T1000 (cell line): Measurements from ENCODE around the gene TBC1D2B.

Source experiments
- DNase-seq: peaks from one replicate; lab custom pipeline; 2025; ENCODE audit warnings: mixed read lengths; lab: John Stamatoyannopoulos, UW

The TBC1D2B gene

GRCh38 chr15:78054966-78055365 lies 22.5 kb downstream of the TBC1D2B start:
- DNase-seq, result no peak

- DNase-seq, result no peak
These were observed 23.0 kb downstream of the TBC1D2B start for GRCh38 chr15:78054518-78054917.

GRCh38 chr15:78052545-78052944 lies 25.0 kb downstream of the TBC1D2B start:
- DNase-seq, result no peak

- no peak for DNase-seq
These were observed 25.5 kb downstream of the TBC1D2B start for GRCh38 chr15:78052001-78052401.

- DNase-seq, result no peak
These were observed 25.9 kb downstream of the TBC1D2B start for GRCh38 chr15:78051596-78051995.

GRCh38 chr15:78050826-78051225 lies 26.7 kb downstream of the TBC1D2B start:
- DNase-seq, result no peak

GRCh38 chr15:78050441-78050809 lies 27.1 kb downstream of the TBC1D2B start:
- DNase-seq, result no peak

- DNase-seq, result no peak
These were observed 27.6 kb downstream of the TBC1D2B start for GRCh38 chr15:78049691-78050440.

- no peak for DNase-seq
These were observed 28.9 kb downstream of the TBC1D2B start for GRCh38 chr15:78048628-78048920.

- no peak for DNase-seq
These were observed 29.5 kb downstream of the TBC1D2B start for GRCh38 chr15:78047761-78048627.

- no peak for DNase-seq
These were observed 30.6 kb downstream of the TBC1D2B start for GRCh38 chr15:78046796-78047341.

GRCh38 chr15:78045189-78045588 lies 32.3 kb downstream of the TBC1D2B start:
- DNase-seq, result no peak

- no peak for DNase-seq
These were observed 32.9 kb downstream of the TBC1D2B start for GRCh38 chr15:78044407-78045155.

GRCh38 chr15:78041946-78042345 lies 35.6 kb downstream of the TBC1D2B start:
- no peak for DNase-seq

GRCh38 chr15:78040653-78041244 lies 36.8 kb downstream of the TBC1D2B start:
- DNase-seq, result no peak

GRCh38 chr15:78038585-78039247 lies 38.8 kb downstream of the TBC1D2B start:
- no peak for DNase-seq

- no peak for DNase-seq
These were observed 39.7 kb downstream of the TBC1D2B start for GRCh38 chr15:78037779-78038305.

GRCh38 chr15:78037328-78037727 lies 40.2 kb downstream of the TBC1D2B start:
- DNase-seq, result no peak

GRCh38 chr15:78035861-78036476 lies 41.5 kb downstream of the TBC1D2B start:
- no peak for DNase-seq

GRCh38 chr15:78035321-78035751 lies 42.2 kb downstream of the TBC1D2B start:
- DNase-seq, result no peak
